Epithelial cell of proximal tubule (primary cell): Measurements from ENCODE around the gene EIF4G1. TPM values are rescaled to one million over a fixed set of nuclear protein-coding genes. Genes with fewer than 3 reads are reported as not detected.

Source experiments
- DNase-seq: peaks from one replicate; pipeline ENCODE4 v3.0.0-alpha.2; 2011; ENCODE audit warnings: low read depth
- H3K4me3 ChIP-seq: 2 replicates; pipeline ENCODE4 v1.5.1; 2011; ENCODE audit warnings: low read depth, mild to moderate bottlenecking, low read length
- CTCF ChIP-seq: conservative IDR thresholded peaks from 2 replicates; pipeline ENCODE4 v1.5.1; 2012; ENCODE audit warnings: low read depth, mild to moderate bottlenecking, low read length
- total RNA-seq: library from RNA; depleted of rRNA; stranded (reverse); fragments of >200 nt; gene quantifications from 2 replicates; pipeline ENCODE4 v1.2.3, GENCODE V29; 2015

EIF4G1 gene
- total RNA-seq, 1 donor from 2014 or later = 313 TPM

GRCh38 chr3:184351511-184352148 lies 37.2 kb downstream of the EIF4G1 start:
- DNase-seq = no peak

GRCh38 chr3:184352149-184352785 lies 37.9 kb downstream of the EIF4G1 start:
- no peak for TF ChIP-seq CTCF
- H3K4me3 ChIP-seq = no peak overlapping the region
- DNase-seq = no peak

More at GRCh38 chr3:184351511-184352148, 37.2 kb downstream of the EIF4G1 start:
- TF ChIP-seq CTCF = no peak
- H3K4me3 ChIP-seq = no peak overlapping the region

GRCh38 chr3:184352897-184353545 lies 38.6 kb downstream of the EIF4G1 start:
- no peak for DNase-seq
- TF ChIP-seq CTCF = no peak

GRCh38 chr3:184353546-184353941 lies 39.1 kb downstream of the EIF4G1 start:
- DNase-seq = no peak
- no peak overlapping the region for H3K4me3 ChIP-seq
- no peak for TF ChIP-seq CTCF

More at GRCh38 chr3:184352897-184353545, 38.6 kb downstream of the EIF4G1 start:
- H3K4me3 ChIP-seq = no peak overlapping the region

- DNase-seq = no peak
- peak; percentile 80 for TF ChIP-seq CTCF
- no peak overlapping the region for H3K4me3 ChIP-seq
Observed at GRCh38 chr3:184354121-184354728, 39.8 kb downstream of the EIF4G1 start.

- no peak for TF ChIP-seq CTCF
- H3K4me3 ChIP-seq = no peak overlapping the region
- DNase-seq = no peak
Observed at GRCh38 chr3:184354754-184355153, 40.3 kb downstream of the EIF4G1 start.
